ENCODE results near the gene EIF4H.
"Not testable (repeated sequence)": the region's sequence is repeated elsewhere in the genome, so short reads cannot be mapped to it uniquely, and the experiment has no call there.

EIF4H gene

GRCh38 chr7:74193913-74194312 lies 19.8 kb downstream of the EIF4H start:
- H3K36me3 ChIP-seq (ENCODE audit: control insufficient read depth in 1 of 2, insufficient read depth in 2 of 2, low read length in 2 of 2): peaks cover 51 to 67% of the 10 kb centered on the region in 2 experiments
- H3K4me2 ChIP-seq (ENCODE audit: low read length): no peak overlapping the region
- DNase-seq: no peak
- H3K23ac ChIP-seq (ENCODE audit: low read length): no peak overlapping the region
- no peaks in the 10 kb centered on the region for H3K4me1 ChIP-seq (ENCODE audit: control insufficient read depth in 1 of 2, insufficient read depth in 2 of 2, low read length in 2 of 2)
- H2BK5ac ChIP-seq (ENCODE audit: low read depth, low read length, poor library complexity): no peak overlapping the region
- no peaks in the 10 kb centered on the region for H3K79me2 ChIP-seq (ENCODE audit: control insufficient read depth, insufficient read depth, low read length, poor library complexity)
- no peak overlapping the region for H3K4ac ChIP-seq (ENCODE audit: low read depth, low read length)
- no peak overlapping the region for H3K4me3 ChIP-seq (ENCODE audit: low read depth, low read length)
- H3K79me1 ChIP-seq (ENCODE audit: low read length): no peaks in the 10 kb centered on the region
- no peak overlapping the region for H3K27ac ChIP-seq (ENCODE audit: low read depth, low read length)
- H2BK12ac ChIP-seq (ENCODE audit: low read length): no peak overlapping the region
- no peak overlapping the region for H3K14ac ChIP-seq (ENCODE audit: low read length)
- no peak overlapping the region for H2AK5ac ChIP-seq (ENCODE audit: low read length)
- no peak overlapping the region for H4K8ac ChIP-seq (ENCODE audit: low read depth, low read length)
- no peak overlapping the region for H2BK120ac ChIP-seq (ENCODE audit: insufficient read depth, low read length, poor library complexity)
- H3K27me3 ChIP-seq (ENCODE audit: insufficient read depth, low read length): no peaks in the 10 kb centered on the region
- H3K18ac ChIP-seq (ENCODE audit: low read length): peak overlapping the region; percentile 29
- H3K9me3 ChIP-seq (ENCODE audit: insufficient read depth, low read depth, low read length): peaks cover 2% of the 10 kb centered on the region
- H2AFZ ChIP-seq (ENCODE audit: insufficient read depth, low read length, poor library complexity): no peak overlapping the region
- no peak overlapping the region for H4K12ac ChIP-seq (ENCODE audit: low read depth, low read length)
- WGBS (ENCODE audit: extremely low coverage, insufficient coverage, insufficient read length): no CpG with 5 or more reads among the region's 7 CpGs
- H3K9ac ChIP-seq (ENCODE audit: low read length): peak overlapping the region; percentile 33
- no peak overlapping the region for H4K91ac ChIP-seq (ENCODE audit: low read depth, low read length)

GRCh38 chr7:74194686-74195085 lies 20.5 kb downstream of the EIF4H start:
- H3K9me3 ChIP-seq (ENCODE audit: insufficient read depth, low read depth, low read length): peaks cover 2% of the 10 kb centered on the region
- H2BK120ac ChIP-seq (ENCODE audit: insufficient read depth, low read length, poor library complexity): no peak overlapping the region
- no peak overlapping the region for H4K12ac ChIP-seq (ENCODE audit: low read depth, low read length)
- H3K4ac ChIP-seq (ENCODE audit: low read depth, low read length): no peak overlapping the region
- H3K9ac ChIP-seq (ENCODE audit: low read length): no peak overlapping the region
- no peak for DNase-seq
- H3K23ac ChIP-seq (ENCODE audit: low read length): no peak overlapping the region
- peaks cover 50 to 62% of the 10 kb centered on the region in 2 experiments for H3K36me3 ChIP-seq (ENCODE audit: control insufficient read depth in 1 of 2, insufficient read depth in 2 of 2, low read length in 2 of 2)
- no peak overlapping the region for H2AK5ac ChIP-seq (ENCODE audit: low read length)
- H4K91ac ChIP-seq (ENCODE audit: low read depth, low read length): no peak overlapping the region
- WGBS (ENCODE audit: extremely low coverage, insufficient coverage, insufficient read length): no CpG with 5 or more reads among the region's 14 CpGs
- no peak overlapping the region for H4K8ac ChIP-seq (ENCODE audit: low read depth, low read length)
- H3K4me2 ChIP-seq (ENCODE audit: low read length): no peak overlapping the region
- H3K4me3 ChIP-seq (ENCODE audit: low read depth, low read length): no peak overlapping the region
- no peak overlapping the region for H3K14ac ChIP-seq (ENCODE audit: low read length)
- no peak overlapping the region for H3K18ac ChIP-seq (ENCODE audit: low read length)
- no peaks in the 10 kb centered on the region for H3K4me1 ChIP-seq (ENCODE audit: control insufficient read depth in 1 of 2, insufficient read depth in 2 of 2, low read length in 2 of 2)
- H3K79me1 ChIP-seq (ENCODE audit: low read length): no peaks in the 10 kb centered on the region
- H3K27me3 ChIP-seq (ENCODE audit: insufficient read depth, low read length): no peaks in the 10 kb centered on the region
- H3K79me2 ChIP-seq (ENCODE audit: control insufficient read depth, insufficient read depth, low read length, poor library complexity): no peaks in the 10 kb centered on the region
- no peak overlapping the region for H2BK12ac ChIP-seq (ENCODE audit: low read length)
- no peak overlapping the region for H2AFZ ChIP-seq (ENCODE audit: insufficient read depth, low read length, poor library complexity)
- H3K27ac ChIP-seq (ENCODE audit: low read depth, low read length): no peak overlapping the region
- no peak overlapping the region for H2BK5ac ChIP-seq (ENCODE audit: low read depth, low read length, poor library complexity)

- not testable (repeated sequence) for H2AK5ac ChIP-seq (ENCODE audit: low read length); H3K79me1 ChIP-seq (ENCODE audit: low read length); H3K27ac ChIP-seq (ENCODE audit: low read depth, low read length); H3K9me3 ChIP-seq (ENCODE audit: insufficient read depth, low read depth, low read length); DNase-seq; H3K4ac ChIP-seq (ENCODE audit: low read depth, low read length); H4K91ac ChIP-seq (ENCODE audit: low read depth, low read length); H2AFZ ChIP-seq (ENCODE audit: insufficient read depth, low read length, poor library complexity); H3K18ac ChIP-seq (ENCODE audit: low read length); H3K23ac ChIP-seq (ENCODE audit: low read length); H2BK120ac ChIP-seq (ENCODE audit: insufficient read depth, low read length, poor library complexity); H4K12ac ChIP-seq (ENCODE audit: low read depth, low read length); H3K4me3 ChIP-seq (ENCODE audit: low read depth, low read length); H4K8ac ChIP-seq (ENCODE audit: low read depth, low read length); H3K9ac ChIP-seq (ENCODE audit: low read length); H3K79me2 ChIP-seq (ENCODE audit: control insufficient read depth, insufficient read depth, low read length, poor library complexity); H3K27me3 ChIP-seq (ENCODE audit: insufficient read depth, low read length); H2BK12ac ChIP-seq (ENCODE audit: low read length); H2BK5ac ChIP-seq (ENCODE audit: low read depth, low read length, poor library complexity); H3K14ac ChIP-seq (ENCODE audit: low read length); H3K4me1 ChIP-seq (ENCODE audit: control insufficient read depth in 1 of 2, insufficient read depth in 2 of 2, low read length in 2 of 2); H3K4me2 ChIP-seq (ENCODE audit: low read length)
- no CpG with 5 or more reads among the region's 23 CpGs for WGBS (ENCODE audit: extremely low coverage, insufficient coverage, insufficient read length)
- H3K36me3 ChIP-seq (ENCODE audit: control insufficient read depth in 1 of 2, insufficient read depth in 2 of 2, low read length in 2 of 2): peaks cover 49 to 56% of the 10 kb centered on the region in 2 experiments
These were observed 21.1 kb downstream of the EIF4H start for GRCh38 chr7:74195139-74195860.

GRCh38 chr7:74195968-74196654 lies 22.0 kb downstream of the EIF4H start:
- not testable (repeated sequence) for H3K9ac ChIP-seq (ENCODE audit: low read length); H4K8ac ChIP-seq (ENCODE audit: low read depth, low read length); H3K23ac ChIP-seq (ENCODE audit: low read length); H2BK5ac ChIP-seq (ENCODE audit: low read depth, low read length, poor library complexity); H3K27me3 ChIP-seq (ENCODE audit: insufficient read depth, low read length); H2AFZ ChIP-seq (ENCODE audit: insufficient read depth, low read length, poor library complexity); H2BK120ac ChIP-seq (ENCODE audit: insufficient read depth, low read length, poor library complexity); H3K14ac ChIP-seq (ENCODE audit: low read length); DNase-seq; H3K79me2 ChIP-seq (ENCODE audit: control insufficient read depth, insufficient read depth, low read length, poor library complexity); H4K12ac ChIP-seq (ENCODE audit: low read depth, low read length); H2BK12ac ChIP-seq (ENCODE audit: low read length); H3K18ac ChIP-seq (ENCODE audit: low read length); H4K91ac ChIP-seq (ENCODE audit: low read depth, low read length); H3K4ac ChIP-seq (ENCODE audit: low read depth, low read length); H3K4me3 ChIP-seq (ENCODE audit: low read depth, low read length); H3K4me1 ChIP-seq (ENCODE audit: control insufficient read depth in 1 of 2, insufficient read depth in 2 of 2, low read length in 2 of 2); H3K4me2 ChIP-seq (ENCODE audit: low read length); H2AK5ac ChIP-seq (ENCODE audit: low read length); H3K79me1 ChIP-seq (ENCODE audit: low read length); H3K9me3 ChIP-seq (ENCODE audit: insufficient read depth, low read depth, low read length); H3K27ac ChIP-seq (ENCODE audit: low read depth, low read length)
- H3K36me3 ChIP-seq (ENCODE audit: control insufficient read depth in 1 of 2, insufficient read depth in 2 of 2, low read length in 2 of 2): peaks cover 45 to 48% of the 10 kb centered on the region in 2 experiments
- no CpG with 5 or more reads among the region's 19 CpGs for WGBS (ENCODE audit: extremely low coverage, insufficient coverage, insufficient read length)
